ENCODE results near the gene KRT15.
"Not testable (repeated sequence)": the region's sequence is repeated elsewhere in the genome, so short reads cannot be mapped to it uniquely, and the experiment has no call there.

KRT15 gene

DNA sequence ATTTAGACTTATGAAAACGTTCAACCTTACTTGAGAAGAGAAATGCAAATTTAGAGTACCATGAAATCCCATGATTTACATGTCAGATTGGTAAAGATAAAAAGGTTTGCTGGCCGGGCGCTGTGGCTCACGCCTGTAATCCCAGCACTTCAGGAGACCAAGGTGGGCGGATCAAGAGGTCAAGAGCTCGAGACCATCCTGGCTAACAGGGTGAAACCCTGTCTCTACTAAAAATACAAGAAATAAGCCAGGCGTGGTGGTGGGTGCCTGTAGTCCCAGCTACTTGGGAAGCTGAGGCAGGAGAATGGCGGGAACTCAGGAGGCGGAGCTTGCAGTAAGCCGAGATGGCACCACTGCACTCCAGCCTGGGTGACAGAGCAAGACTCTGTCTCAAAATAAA, 24.1 kb upstream of the KRT15 start:
- DNase-seq: not testable (repeated sequence)

DNA sequence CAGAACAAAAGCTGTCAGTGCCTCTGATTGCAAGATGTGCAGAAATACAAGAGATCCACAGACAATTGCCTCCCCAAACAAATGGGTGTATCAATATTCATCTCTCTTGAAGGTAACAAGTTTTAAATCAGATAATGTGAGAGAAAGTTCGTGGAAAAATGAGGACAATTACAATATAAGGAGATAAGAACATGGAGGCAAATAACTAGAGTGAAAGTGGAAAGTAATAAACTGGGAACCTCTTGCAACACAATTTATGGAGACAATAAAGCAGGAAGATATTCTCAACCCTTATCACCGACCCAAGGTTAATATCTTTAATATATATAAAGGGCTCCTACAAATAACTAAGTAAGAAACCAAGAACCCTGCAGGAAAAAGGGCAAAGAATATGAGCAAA, 23.7 kb upstream of the KRT15 start:
- DNase-seq: no peak

DNA sequence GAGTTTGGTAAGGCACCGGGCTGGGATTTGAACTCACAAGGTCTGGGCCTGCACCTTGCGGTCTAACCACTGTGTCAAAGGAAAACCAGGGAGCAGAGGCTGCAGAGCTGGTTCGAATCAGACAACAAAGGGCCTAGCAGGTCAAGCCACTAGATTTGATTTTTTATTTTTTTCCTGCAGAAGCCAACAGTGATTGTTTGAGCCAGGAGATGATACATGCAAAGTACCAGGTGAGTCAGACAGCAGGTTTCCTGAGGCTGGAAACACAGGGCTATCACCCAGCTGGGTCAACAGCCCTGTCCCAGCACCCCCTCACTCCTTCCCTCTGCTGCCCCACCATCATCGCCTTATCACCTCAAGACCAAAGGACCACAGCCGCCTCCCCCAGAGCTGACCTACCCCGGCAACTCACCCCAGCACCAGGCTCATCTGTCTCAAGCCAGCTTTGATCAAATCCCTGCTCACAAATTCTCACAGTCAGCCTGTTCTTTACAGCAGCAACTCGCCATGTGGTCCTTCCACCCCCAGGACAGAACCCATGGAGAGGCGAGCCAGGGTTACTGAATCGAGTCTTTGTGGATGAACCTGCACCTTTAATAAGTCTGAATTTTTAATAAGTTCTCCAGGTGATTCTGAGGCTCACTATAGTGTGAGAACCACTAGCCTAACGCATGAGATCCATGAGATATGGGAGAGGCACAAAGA, 22.4 kb upstream of the KRT15 start:
- no peak for DNase-seq

DNA sequence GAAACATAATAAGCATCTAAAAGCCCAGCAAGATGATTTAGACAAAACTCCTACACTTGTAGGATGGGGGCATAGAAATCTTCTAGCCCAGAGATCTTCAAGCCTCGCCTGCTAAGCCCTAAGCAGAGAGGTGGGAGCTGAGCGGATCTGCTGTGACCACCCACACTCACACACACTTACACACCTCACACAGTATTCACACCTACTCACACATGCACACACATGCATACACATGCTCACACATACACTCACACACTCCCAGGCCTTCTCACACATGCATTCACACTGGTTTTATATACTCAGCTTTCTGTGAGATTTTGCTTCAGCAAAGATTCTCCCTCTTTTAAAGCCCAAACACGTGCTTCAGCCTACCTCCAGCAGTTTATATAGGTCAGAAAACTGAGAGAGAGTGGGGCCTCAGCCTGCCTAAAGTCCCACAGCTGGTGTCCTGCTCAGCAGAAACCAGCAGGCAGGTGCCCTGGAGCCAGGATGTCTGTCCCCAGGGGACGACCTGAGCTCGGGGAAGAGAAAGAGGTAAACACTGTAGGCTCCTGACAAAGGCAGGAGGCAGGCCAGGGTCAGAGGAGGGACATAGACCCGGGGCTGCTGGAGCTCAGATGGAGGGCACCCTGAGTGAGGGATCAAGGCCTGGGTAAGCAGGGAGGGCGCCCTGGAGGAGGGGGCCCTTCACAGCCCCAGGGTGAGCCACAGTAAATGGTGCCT, 21.4 kb upstream of the KRT15 start:
- no peak for DNase-seq

DNA sequence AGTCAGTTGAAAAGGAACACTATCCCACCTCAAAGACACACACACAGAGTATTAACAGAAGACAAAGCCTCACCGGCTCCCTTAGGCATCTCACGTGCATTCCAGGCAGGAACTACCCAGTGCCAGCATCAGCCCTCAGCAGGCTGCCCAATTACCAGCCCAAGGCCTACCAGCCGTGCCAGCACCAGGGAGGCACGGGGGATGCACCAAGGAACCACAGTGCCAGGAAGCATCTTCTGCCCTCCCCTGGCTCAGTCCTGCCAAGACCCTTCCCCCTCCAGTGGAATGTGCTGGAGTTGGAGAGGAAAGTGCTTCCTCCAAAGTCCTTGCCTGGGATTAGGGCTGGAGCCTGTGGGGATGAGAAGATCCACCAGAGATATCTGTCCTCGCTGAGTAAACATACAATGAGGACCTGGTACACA, 20.4 kb upstream of the KRT15 start:
- DNase-seq: no peak

DNA sequence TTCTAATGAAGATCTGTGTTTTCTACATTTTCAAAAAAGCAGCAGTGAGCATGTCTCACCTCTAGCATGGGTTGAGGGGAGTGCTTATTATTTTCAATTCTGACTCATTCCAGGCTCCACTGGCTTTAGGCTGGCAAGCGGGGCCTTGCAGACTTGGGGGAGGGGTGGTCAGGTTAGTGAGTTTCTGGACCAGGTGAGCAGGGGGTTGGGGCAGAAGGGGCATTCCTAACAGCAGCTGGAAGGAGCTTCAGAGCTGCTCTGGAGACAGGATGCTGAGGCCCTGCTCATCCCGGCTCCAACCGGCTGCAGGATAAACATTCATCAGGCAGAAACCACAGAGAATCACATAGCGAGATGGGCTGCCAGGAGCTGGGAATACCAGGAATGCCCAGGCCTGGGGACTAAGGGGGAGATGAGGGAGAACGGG, 19.9 kb upstream of the KRT15 start:
- no peak for DNase-seq

DNA sequence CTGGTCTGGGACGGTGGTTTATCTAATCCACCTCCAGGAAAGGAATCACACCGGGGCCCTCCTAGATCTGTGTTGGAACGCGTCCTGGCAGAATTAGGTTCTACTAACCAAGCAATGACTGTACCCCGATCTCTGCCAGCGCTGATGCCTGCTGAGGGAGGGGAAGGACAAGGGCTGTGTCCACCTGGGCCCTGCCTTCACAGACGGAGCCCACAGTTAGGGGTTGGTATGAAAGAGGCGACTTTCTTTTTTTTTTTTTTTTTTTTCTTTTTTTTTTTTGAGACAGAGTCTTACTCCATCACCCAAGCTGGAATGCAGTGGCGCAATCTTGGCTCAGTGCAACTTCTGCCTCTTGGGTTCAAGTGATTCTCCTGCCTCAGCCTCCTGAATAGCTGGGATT, 19.3 kb upstream of the KRT15 start:
- no peak for DNase-seq

DNA sequence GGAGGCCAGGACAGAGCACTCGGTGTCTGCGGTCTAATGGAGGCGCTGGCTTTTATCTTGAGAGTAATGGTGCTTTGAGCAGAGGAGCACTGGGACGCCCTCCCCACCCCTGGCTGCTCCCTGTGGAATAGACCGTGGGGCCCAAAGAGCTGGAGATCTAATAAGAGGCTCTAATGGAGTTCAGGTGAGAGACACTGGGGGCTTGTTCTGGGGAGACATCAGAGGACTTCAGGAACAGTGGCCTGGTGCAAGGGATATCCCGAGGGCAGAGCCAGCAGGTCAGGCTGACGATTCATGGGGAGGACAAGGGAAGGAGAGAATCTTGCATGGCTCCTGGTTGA, 18.9 kb upstream of the KRT15 start:
- DNase-seq: no peak

DNA sequence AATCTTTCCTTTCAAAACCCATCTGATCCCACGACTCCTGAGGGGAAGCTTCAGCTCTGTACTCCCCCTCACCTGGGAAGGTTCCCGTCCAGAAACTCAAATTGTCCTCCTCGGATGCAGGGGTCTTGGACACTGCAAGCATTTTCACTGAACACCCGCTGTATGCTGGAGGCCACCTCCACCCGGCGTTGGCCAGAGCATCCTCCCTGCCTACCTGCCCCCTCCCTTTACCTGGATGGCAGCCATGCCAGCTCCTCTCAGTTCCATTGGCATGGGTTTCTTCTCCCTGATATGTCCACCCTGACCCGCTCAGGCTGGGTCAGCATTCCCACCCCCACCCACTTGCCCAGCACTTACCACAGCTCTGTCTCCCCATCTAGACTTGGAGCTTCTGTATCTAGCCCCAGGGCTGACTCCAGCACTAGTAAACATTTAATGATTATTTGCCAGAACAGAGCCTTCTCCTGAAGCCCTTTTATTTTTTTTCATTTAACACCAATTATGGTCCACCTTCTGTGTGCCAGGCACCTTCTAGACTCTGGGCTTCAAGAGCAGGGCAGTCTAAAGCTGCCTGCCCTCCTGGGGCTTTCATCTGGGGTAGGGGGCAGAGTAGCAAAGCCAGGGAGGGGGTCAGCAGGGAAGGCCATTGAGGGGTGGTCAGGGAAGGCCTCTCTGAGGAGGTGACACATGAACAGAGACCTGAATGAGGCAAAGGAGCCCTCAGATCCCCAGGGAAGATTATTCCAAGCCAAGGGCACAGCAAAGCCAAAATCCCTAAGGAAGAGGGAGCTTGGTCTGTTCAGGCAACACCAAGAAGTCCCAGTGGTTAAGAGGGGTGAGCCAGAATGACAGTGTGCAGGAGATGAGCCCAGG, 18.3 kb upstream of the KRT15 start:
- no peak for DNase-seq

DNA sequence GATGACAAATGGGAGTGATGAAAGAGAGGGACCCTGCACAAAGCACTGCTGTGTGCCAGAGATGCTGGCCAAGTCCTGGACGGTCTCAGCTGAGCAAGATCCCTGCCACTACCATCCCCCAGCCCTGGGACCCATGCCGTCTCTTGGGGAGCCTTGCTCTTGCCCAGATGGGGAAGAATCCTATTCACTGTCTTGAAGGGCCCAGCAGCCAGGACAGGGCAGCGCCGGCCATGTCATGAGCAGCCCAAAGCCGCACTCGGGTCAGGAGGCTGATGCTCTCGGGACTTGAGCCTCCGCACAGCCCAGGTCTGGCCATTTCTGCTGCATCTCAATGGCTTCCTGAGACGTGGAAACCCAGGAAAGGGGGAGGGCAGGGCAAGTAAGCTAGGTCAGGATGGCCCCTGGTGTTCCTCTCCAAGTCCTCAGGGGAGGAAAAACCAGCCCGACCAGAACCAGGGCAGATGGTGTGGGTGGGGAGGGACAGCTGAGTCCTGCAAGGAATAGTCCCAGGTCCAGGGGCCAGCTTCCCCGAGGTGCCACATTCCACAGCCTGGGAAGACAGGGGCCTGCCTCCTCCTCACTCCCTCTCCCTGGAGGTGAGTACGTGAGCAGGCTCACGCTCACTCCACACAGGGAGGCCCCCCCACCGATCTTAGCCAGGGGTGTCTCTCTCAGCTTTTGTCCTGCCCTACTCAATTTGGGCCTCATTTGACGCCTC, 17.2 kb upstream of the KRT15 start:
- no peak for DNase-seq

DNA sequence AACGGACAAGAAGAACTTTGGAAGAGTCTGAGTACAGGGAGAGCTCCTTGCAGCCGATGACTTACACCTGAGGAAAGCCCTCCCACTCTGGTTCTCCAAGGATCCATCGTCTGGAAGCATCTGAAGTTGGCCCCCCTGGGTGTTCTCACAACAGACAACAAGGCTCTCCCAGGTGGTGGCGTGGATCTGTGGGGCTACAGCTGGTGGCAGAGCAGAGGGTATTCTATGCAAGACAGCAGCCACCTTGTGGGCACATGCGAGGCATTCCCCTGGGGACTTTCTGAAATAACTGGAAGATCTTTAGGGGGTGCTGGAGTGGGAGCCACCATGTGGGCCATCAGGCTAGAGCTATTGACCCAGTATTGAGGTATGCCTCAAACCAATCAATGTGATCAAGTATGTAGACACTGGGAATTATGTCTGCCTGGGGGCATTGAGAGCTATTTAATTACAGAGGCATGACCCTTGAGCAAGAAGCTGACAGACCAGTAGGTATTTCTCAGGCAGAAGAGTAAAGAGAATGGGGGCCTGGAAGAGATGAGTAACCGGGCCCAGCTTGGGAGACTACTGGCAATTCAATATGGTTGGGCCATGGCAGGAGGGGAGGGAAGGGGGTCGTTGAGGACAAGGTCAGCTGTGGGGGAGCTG, 16.3 kb upstream of the KRT15 start:
- DNase-seq: no peak

DNA sequence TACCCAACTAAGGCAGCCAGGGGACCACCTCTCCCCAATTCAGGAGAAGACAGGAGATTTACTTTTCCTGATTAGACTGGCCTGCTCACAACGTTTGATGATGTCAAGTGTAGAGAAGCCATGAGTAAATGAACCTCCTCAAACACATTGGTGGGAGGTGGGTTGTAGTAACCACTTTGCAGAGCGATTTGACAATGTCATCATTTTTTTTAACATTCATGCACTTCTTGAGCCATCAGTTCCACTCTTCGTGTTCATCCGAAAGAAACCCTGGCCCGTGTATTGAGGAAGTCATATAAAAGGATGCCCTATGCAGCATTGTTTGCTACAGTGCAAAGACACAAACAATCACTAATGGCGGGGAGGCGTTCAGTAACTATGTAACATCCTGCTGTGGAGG, 14.9 kb upstream of the KRT15 start:
- DNase-seq: no peak

DNA sequence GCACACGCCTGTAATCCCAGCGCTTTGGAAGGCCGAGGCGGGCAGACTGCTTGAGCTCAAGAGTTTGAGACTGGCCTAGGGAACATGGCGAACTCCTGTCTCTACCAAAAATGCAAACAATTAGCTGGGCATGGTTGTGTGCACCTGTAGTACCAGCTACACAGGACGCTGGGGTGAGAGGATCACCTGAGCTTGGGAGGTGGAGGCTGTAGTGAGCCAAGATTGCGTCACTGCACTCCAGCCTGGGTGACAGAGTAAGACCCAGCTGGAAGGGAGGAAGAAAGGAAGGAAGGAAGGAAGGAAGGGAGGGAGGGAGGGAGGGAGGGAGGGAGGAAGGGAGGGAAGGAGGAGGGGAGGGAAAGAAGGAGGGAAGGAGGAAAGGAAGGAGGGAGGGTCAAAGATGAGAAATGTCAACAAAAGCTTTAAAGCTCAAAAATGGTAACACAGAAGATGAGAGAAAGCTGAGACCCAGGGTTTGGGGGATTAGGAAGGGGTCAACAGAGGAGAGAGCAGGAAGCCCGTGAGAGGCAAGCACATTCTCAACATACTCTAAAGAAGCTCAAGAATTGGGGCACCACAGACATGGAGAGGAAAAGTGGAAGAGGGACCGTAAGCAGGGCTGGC, 14.4 kb upstream of the KRT15 start:
- DNase-seq: no peak

DNA sequence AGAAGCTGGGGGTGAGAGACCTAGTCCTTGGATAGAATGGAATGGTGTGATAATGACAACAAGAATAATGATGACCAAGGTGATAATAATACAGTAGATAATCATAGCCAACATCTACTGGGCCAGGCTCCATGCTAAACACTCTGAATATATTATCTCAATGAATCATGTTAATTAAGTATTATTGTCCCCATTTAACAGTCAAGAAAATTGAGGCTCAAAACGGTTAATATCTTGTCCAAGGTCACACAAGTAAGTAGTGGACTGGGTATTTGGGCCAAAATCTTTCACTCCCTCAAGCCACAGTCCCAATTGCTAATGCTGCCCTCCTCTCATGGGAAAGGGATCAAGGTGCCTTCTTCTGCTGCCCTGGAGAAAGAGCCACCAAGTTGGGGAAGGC, 13.3 kb upstream of the KRT15 start:
- DNase-seq: no peak

DNA sequence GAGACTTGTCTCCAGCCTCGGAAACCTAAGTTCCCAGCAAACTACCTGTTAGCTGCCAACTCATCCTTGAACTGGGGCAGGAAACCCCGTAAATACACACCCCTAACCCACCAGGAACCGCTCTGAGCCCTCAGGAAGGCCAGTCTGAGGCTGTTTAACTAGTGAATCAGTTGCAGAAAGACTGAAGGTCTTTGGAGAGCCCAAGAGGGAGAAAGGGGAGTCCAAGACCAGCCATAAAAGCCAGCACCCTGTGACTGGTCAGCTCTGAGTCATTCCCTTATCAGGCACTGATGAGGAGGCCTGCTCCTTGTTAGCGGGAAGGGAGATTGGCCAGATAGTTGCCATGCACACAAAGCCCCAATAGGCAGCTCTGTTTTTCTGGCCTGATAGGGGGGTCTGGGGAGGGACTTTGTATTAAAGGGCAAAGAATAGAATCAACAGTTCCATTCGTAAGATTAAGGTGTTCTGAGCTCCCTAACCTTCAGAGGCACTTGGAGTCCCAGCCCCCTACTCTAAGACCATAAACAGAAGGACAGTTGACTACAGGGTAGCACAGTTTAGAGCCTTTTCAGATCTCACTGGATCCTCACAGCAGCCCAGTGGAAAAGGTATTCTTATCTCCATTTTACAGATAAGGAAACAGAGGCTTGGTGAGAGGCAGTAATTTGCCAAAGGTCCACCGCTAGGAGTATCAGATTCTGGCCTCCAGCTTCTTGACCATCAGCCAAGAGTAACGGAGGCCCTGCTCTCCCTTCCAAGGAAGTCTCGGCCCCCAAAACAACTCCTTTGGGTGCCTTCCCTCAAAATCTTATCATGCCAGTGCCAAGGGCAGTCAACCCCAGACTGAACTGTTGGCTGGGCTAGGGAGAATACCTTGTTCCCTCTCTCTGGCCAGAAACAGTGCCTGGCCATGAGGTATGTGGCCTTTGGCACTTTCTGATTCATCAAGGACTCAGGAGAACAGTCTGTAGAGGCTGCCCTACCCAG, 11.7 kb upstream of the KRT15 start:
- DNase-seq: no peak

DNA sequence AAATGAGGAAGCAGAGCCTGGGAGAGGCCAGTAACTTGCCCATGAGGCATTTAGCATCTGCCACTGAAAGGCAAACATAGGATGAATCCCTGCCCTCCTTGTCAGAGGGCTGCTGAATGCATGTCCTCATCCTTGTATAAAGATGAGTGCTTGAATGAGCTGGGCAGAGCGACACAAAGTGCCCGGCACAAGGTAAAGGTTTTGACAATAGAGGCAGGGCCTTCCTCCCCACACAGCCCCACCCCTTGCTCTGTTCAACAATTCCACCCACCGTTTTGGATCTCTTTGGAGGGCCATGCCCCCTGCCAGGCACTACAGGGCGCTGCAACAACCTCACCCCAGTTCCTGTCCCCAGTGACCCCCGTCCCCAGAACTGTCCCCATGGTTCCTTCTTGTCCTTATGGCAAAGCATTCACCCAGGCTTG, 10.8 kb upstream of the KRT15 start:
- no peak for DNase-seq

DNA sequence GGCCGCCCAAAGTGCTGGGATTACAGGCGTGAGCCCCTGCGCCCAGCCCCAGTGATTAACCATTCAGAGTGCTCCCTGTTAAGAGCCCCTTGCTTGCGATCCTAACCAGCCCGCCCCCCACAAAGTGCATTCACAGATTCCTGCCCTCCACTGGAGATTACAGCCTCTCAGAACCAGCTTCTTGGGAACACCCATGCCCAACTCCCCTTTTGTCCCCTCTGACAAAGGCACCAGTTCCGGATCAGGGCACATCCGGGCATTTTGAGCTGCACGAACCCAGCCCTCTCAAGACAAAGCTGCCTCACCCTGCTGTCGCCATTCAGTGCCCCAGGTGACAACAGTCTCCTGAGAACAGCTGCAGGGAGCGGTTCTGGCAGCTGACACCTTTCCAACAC, 10.3 kb upstream of the KRT15 start:
- no peak for DNase-seq

DNA sequence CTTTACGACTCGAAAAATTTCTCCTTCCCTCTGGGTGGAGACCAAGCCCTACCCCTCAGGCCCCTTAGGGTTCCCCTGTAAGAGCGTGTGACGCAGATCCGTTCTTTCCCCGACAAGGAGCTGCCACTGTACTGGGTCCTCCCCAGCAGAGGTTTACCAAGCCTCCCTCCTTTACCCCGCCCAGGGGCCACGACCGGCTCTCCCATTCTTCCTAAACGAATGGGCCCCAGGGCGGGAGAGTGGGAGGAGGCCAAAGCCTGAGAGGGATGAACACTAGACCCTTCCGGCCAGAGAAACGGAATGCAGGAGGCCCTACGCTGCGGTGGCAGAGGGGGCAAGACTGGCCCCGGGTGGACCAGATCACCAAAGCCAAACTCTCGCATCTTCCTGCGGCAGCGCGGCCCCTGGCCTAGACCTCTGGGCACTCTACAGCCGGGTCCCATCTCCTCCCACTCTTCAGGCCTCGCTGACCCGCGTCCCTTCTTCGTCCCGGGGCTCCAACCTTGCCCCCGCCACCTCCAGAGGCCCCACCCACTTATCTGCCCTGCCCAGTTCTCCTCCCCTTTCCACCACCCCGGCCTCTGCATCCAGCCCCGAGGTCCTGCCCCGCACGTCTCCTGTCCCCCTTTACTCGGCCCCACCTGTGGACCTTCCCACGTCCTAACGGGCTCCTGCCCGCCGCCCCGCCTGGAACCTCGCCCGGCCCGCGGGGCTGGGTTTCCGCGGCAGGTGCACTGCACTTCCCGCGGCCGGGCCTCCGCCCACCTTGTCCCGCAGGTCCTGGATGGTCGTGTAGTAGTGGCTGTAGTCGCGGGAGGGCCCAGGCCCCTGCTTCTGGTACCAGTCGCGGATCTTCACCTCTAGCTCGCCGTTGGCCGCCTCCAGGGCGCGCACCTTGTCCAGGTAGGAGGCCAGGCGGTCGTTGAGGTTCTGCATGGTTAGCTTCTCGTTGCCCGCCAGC, 8.7 kb upstream of the KRT15 start:
- DNase-seq: no peak

DNA sequence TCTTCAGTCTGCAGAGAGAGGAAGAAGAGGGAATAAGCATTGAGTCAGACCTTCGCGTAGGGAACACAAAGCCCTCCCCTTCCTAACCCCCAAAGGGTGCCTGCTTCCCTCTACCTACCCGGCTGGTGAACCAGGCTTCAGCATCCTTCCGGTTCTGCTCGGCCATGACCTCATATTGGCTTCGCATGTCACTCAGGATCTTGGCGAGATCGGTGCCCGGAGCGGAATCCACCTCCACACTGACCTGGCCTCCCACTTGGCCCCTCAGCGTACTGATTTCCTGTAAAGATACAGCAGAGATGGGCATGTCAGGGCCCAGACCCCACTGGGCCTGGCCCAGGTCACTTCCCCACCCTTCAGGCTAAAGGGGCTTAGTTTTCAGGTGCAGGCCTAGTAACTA, 5.6 kb upstream of the KRT15 start:
- DNase-seq: no peak

DNA sequence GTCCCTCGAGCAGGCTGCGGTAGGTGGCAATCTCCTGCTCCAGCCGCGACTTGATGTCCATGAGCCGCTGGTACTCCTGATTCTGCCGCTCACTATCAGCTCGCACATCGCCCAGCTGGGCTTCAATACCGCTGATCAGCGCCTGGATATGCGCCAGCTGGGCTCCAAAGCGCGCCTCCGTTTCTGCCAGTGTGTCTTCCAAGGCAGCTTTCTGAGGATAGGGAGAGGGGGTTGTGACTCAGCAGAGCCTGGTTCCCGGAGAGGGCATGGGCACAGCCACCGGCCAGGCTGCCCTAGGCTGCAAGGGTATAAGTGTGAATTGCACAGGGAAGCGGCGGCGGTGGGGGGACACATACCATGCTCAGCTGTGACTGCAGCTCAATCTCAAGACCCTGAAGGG, 5.1 kb upstream of the KRT15 start:
- no peak for DNase-seq
